GM23338 (cell line): ENCODE measurements around the gene PGAP1. TPM values are rescaled to one million over a fixed set of nuclear protein-coding genes. Genes with fewer than 3 reads are reported as not detected.

ENCODE experiments used
- ATAC-seq: fragments of 200-7000 bp; cut with Tn5 transposase; 3 replicates; pipeline ENCODE4 v1.9.1; 2020
- DNase-seq: peaks from one replicate; pipeline ENCODE4 v3.0.0-alpha.2; 2015; ENCODE audit warnings: low spot score
- H2AFZ ChIP-seq: fragments of 200-600 bp; sonication (generic); 2 replicates; pipeline ENCODE4 v1.8.0; 2016; ENCODE audit warnings: antibody characterized with exemption, mild to moderate bottlenecking, moderate library complexity
- H3F3A ChIP-seq: fragments of 200-600 bp; sonication (generic); replicated peaks from 2 replicates; pipeline ENCODE4 v1.8.0; 2017; ENCODE audit warnings: antibody characterized with exemption, mixed run types, low read depth
- H3K27ac ChIP-seq: fragments of 200-600 bp; sonication (generic); 2 replicates; pipeline ENCODE4 v1.6.1; 2016; ENCODE audit warnings: low read depth
- H3K27me3 ChIP-seq: fragments of 200-600 bp; sonication (generic); 2 replicates; pipeline ENCODE4 v1.8.0; 2016; ENCODE audit warnings: mild to moderate bottlenecking, mixed run types, moderate library complexity; ENCODE audit not compliant: insufficient read depth
- H3K36me3 ChIP-seq: fragments of 200-600 bp; sonication (generic); 2 replicates; pipeline ENCODE4 v1.8.0; 2016; ENCODE audit warnings: mild to moderate bottlenecking; ENCODE audit not compliant: insufficient read depth
- H3K4me1 ChIP-seq: fragments of 200-600 bp; sonication (generic); 2 replicates; pipeline ENCODE4 v1.8.0; 2016; ENCODE audit warnings: mild to moderate bottlenecking, moderate library complexity; ENCODE audit not compliant: insufficient read depth
- H3K4me2 ChIP-seq: fragments of 200-600 bp; sonication (generic); 2 replicates; pipeline ENCODE4 v1.7.1; 2017; ENCODE audit warnings: mixed run types
- H3K4me3 ChIP-seq: fragments of 200-600 bp; sonication (generic); 2 replicates; pipeline ENCODE4 v1.6.1; 2016; ENCODE audit warnings: mixed run types
- H3K79me2 ChIP-seq: fragments of 200-600 bp; sonication (generic); replicated peaks from 2 replicates; pipeline ENCODE4 v1.8.0; 2017; ENCODE audit warnings: mild to moderate bottlenecking; ENCODE audit not compliant: insufficient read depth
- H3K9me2 ChIP-seq: fragments of 200-600 bp; sonication (generic); 2 replicates; pipeline ENCODE4 v1.8.0; 2017; ENCODE audit not compliant: insufficient read depth
- H4K20me1 ChIP-seq: fragments of 200-600 bp; sonication (generic); replicated peaks from 2 replicates; pipeline ENCODE4 v1.8.0; 2017; ENCODE audit warnings: mild to moderate bottlenecking; ENCODE audit not compliant: insufficient read depth
- H3K27ac Mint-ChIP-seq: 2 replicates; pipeline ENCODE4 v1.8.0; 2020; ENCODE audit warnings: inconsistent platforms, mild to moderate bottlenecking, moderate library complexity, mixed read lengths
- H3K27me3 Mint-ChIP-seq: 3 replicates; pipeline ENCODE4 v1.8.0; 2022; ENCODE audit warnings: low read depth, mild to moderate bottlenecking, moderate library complexity, mixed read lengths, inconsistent platforms; ENCODE audit not compliant: insufficient read depth, poor library complexity
- H3K36me3 Mint-ChIP-seq: 3 replicates; pipeline ENCODE4 v1.8.0; 2021; ENCODE audit warnings: low read depth, mild to moderate bottlenecking, inconsistent platforms, moderate library complexity, mixed read lengths
- H3K4me1 Mint-ChIP-seq: 3 replicates; pipeline ENCODE4 v1.8.0; 2020; ENCODE audit warnings: mild to moderate bottlenecking, inconsistent platforms, mixed read lengths
- H3K4me3 Mint-ChIP-seq: 3 replicates; pipeline ENCODE4 v1.8.0; 2021; ENCODE audit warnings: moderate library complexity, mild to moderate bottlenecking, inconsistent platforms, mixed read lengths
- H3K9me3 Mint-ChIP-seq: 3 replicates; pipeline ENCODE4 v1.8.0; 2020; ENCODE audit warnings: moderate library complexity, mild to moderate bottlenecking, inconsistent platforms, mixed read lengths
- ETS1 ChIP-seq: IDR thresholded peaks from 2 replicates; pipeline ENCODE4 v1.6.1; 2016; ENCODE audit warnings: antibody characterized with exemption
- EZH2 ChIP-seq: fragments of 200-600 bp; sonication (generic); IDR thresholded peaks from one replicate; pipeline ENCODE4 v1.8.0; 2017; ENCODE audit warnings: antibody characterized with exemption, mild to moderate bottlenecking, low read depth; ENCODE audit not compliant: unreplicated experiment
- REST ChIP-seq: IDR thresholded peaks from one replicate; pipeline ENCODE4 v1.6.1; 2018; ENCODE audit warnings: antibody characterized with exemption; ENCODE audit not compliant: unreplicated experiment
- ZNF462 ChIP-seq: fragments of 250-450 bp; sonication (Bioruptor Pico); IDR thresholded peaks from 2 replicates; pipeline ENCODE4 v1.5.0; 2020; ENCODE audit warnings: mild to moderate bottlenecking, moderate library complexity
- polyA plus RNA-seq: library from polyadenylated mRNA; unstranded; fragments of >200 nt; fragmentation: Nextera tagmentation; extraction: Ambion mirVana; gene quantifications from 2 replicates; pipeline ENCODE4 v1.2.1, GENCODE V29; 2016
- total RNA-seq: library from RNA; depleted of rRNA; stranded (reverse); fragments of >200 nt; shearing (Covaris generic); gene quantifications from 2 replicates; pipeline ENCODE4 v1.2.3, GENCODE V29; 2014

The PGAP1 gene
- total and polyA plus RNA-seq, 2 experiments from 2014 or later: 9.8 to 26.5 TPM

GRCh38 chr2:196839574-196839973, 86.9 kb downstream of the PGAP1 start (continued):
- no peak for TF ChIP-seq ZNF462 (CRISPR knock-in tag)

- peaks cover 7% of the 10 kb centered on the region for H3K36me3 Mint-ChIP-seq
- H3K4me3 ChIP-seq: no peak overlapping the region
- no peaks in the 10 kb centered on the region for H3K79me2 ChIP-seq
- H3K9me2 ChIP-seq: no peaks in the 10 kb centered on the region
- peaks cover 10% of the 10 kb centered on the region; the same call in 1 of the 2 replicates for H3K36me3 ChIP-seq
- H3K27me3 ChIP-seq: no peaks in the 10 kb centered on the region
- no peak overlapping the region for H2AFZ ChIP-seq
- H3K27ac ChIP-seq: no peak overlapping the region
- DNase-seq (no peak), ATAC-seq (no peak)
- H3K4me1 Mint-ChIP-seq: no peaks in the 10 kb centered on the region
- H3K4me3 Mint-ChIP-seq: no peak overlapping the region
- H3F3A ChIP-seq: no peaks in the 10 kb centered on the region
- no peaks in the 10 kb centered on the region for H4K20me1 ChIP-seq
- H3K27me3 Mint-ChIP-seq: no peaks in the 10 kb centered on the region
- no peaks in the 10 kb centered on the region for H3K4me1 ChIP-seq
- H3K9me3 Mint-ChIP-seq: no peaks in the 10 kb centered on the region
- no peak overlapping the region for H3K27ac Mint-ChIP-seq
- no peak overlapping the region for H3K4me2 ChIP-seq
- no peak for TF ChIP-seq ZNF462 (CRISPR knock-in tag)
- no peak for TF ChIP-seq EZH2
- no peak for TF ChIP-seq REST
- TF ChIP-seq ETS1: no peak
Measured at GRCh38 chr2:196836440-196836839, 90.1 kb downstream of the PGAP1 start.
